Activated naive CD8-positive, alpha-beta T cell treated with anti-CD3 and anti-CD28 coated beads for 36 hours (primary cell): ENCODE measurements around the gene RYR2. TPM values are rescaled to one million over a fixed set of nuclear protein-coding genes. Genes with fewer than 3 reads are reported as not detected.

Experiments
- DNase-seq: peaks from one replicate; pipeline ENCODE4 v3.0.0; 2021
- H3K27ac Mint-ChIP-seq: one replicate; pipeline ENCODE4 v1.8.0; 2022; ENCODE audit warnings: mild to moderate bottlenecking, moderate library complexity, mixed read lengths
- H3K27me3 Mint-ChIP-seq: one replicate; pipeline ENCODE4 v1.8.0; 2022; ENCODE audit warnings: mild to moderate bottlenecking, mixed read lengths
- H3K36me3 Mint-ChIP-seq: one replicate; pipeline ENCODE4 v1.8.0; 2021; ENCODE audit warnings: mild to moderate bottlenecking, mixed read lengths
- H3K4me1 Mint-ChIP-seq: one replicate; pipeline ENCODE4 v1.8.0; 2021; ENCODE audit warnings: mixed read lengths
- H3K4me3 Mint-ChIP-seq: one replicate; pipeline ENCODE4 v1.8.0; 2022; ENCODE audit warnings: mild to moderate bottlenecking, moderate library complexity, mixed read lengths
- H3K9me3 Mint-ChIP-seq: one replicate; pipeline ENCODE4 v1.8.0; 2022; ENCODE audit warnings: mixed read lengths
- total RNA-seq, 2 experiments: library from RNA; stranded (reverse); gene quantifications; one replicate each; pipeline ENCODE4 v1.2.3, GENCODE V29; 2021

RYR2 gene
- total RNA-seq, 2 experiments from 2014 or later = not detected

GRCh38 chr1:237509748-237510147 lies 467.8 kb downstream of the RYR2 start:
- H3K27ac Mint-ChIP-seq = no peak overlapping the region

GRCh38 chr1:237525102-237525501 lies 483.1 kb downstream of the RYR2 start:
- Mint-ChIP-seq H3K4me1 (no peaks in the 10 kb centered on the region), H3K9me3 (no peaks in the 10 kb centered on the region), H3K27ac (no peak overlapping the region), H3K27me3 (peaks cover 4% of the 10 kb centered on the region), H3K36me3 (no peaks in the 10 kb centered on the region), H3K4me3 (no peak overlapping the region)
- no peak for DNase-seq

More at GRCh38 chr1:237509748-237510147, 467.8 kb downstream of the RYR2 start:
- H3K4me3 Mint-ChIP-seq = no peak overlapping the region
- H3K36me3 Mint-ChIP-seq = no peaks in the 10 kb centered on the region
- peaks cover 19% of the 10 kb centered on the region for H3K27me3 Mint-ChIP-seq
- peaks cover 2% of the 10 kb centered on the region for H3K4me1 Mint-ChIP-seq
- peaks cover 5% of the 10 kb centered on the region for H3K9me3 Mint-ChIP-seq
- no peak for DNase-seq

- Mint-ChIP-seq H3K27ac (no peak overlapping the region), H3K4me3 (no peak overlapping the region), H3K36me3 (no peaks in the 10 kb centered on the region), H3K9me3 (no peaks in the 10 kb centered on the region), H3K27me3 (no peaks in the 10 kb centered on the region), H3K4me1 (no peaks in the 10 kb centered on the region)
- DNase-seq = no peak
These were observed 485.8 kb downstream of the RYR2 start for GRCh38 chr1:237527761-237528160.

- no peaks in the 10 kb centered on the region for H3K9me3 Mint-ChIP-seq
These were observed 486.6 kb downstream of the RYR2 start for GRCh38 chr1:237528545-237528944.

GRCh38 chr1:237539055-237539454 lies 497.1 kb downstream of the RYR2 start:
- peaks cover 2% of the 10 kb centered on the region for H3K9me3 Mint-ChIP-seq
- peaks cover 5% of the 10 kb centered on the region for H3K27me3 Mint-ChIP-seq
- H3K4me3 Mint-ChIP-seq = no peak overlapping the region
- H3K36me3 Mint-ChIP-seq = no peaks in the 10 kb centered on the region
- H3K27ac Mint-ChIP-seq = no peak overlapping the region
- no peaks in the 10 kb centered on the region for H3K4me1 Mint-ChIP-seq
- no peak for DNase-seq

More at GRCh38 chr1:237528545-237528944, 486.6 kb downstream of the RYR2 start:
- no peaks in the 10 kb centered on the region for H3K36me3 Mint-ChIP-seq
- H3K27me3 Mint-ChIP-seq = no peaks in the 10 kb centered on the region
- H3K4me1 Mint-ChIP-seq = no peaks in the 10 kb centered on the region
- no peak for DNase-seq
- no peak overlapping the region for H3K27ac Mint-ChIP-seq
- no peak overlapping the region for H3K4me3 Mint-ChIP-seq

- Mint-ChIP-seq H3K27ac (no peak overlapping the region), H3K27me3 (peaks cover 5% of the 10 kb centered on the region), H3K36me3 (no peaks in the 10 kb centered on the region), H3K9me3 (no peaks in the 10 kb centered on the region), H3K4me3 (no peak overlapping the region), H3K4me1 (no peaks in the 10 kb centered on the region)
- no peak for DNase-seq
These were observed 500.8 kb downstream of the RYR2 start for GRCh38 chr1:237542525-237543418.

GRCh38 chr1:237553078-237553477 lies 511.1 kb downstream of the RYR2 start:
- Mint-ChIP-seq H3K36me3 (no peaks in the 10 kb centered on the region), H3K4me1 (no peaks in the 10 kb centered on the region), H3K27me3 (no peaks in the 10 kb centered on the region), H3K27ac (no peak overlapping the region), H3K4me3 (no peak overlapping the region), H3K9me3 (no peaks in the 10 kb centered on the region)
- DNase-seq = no peak

GRCh38 chr1:237556911-237557310 lies 514.9 kb downstream of the RYR2 start:
- H3K4me3 Mint-ChIP-seq = no peak overlapping the region
- no peaks in the 10 kb centered on the region for H3K36me3 Mint-ChIP-seq
- H3K4me1 Mint-ChIP-seq = no peaks in the 10 kb centered on the region
- H3K9me3 Mint-ChIP-seq = no peaks in the 10 kb centered on the region
- DNase-seq = no peak
- H3K27ac Mint-ChIP-seq = no peak overlapping the region
- peaks cover 11% of the 10 kb centered on the region for H3K27me3 Mint-ChIP-seq

- H3K36me3 Mint-ChIP-seq = no peaks in the 10 kb centered on the region
- H3K27me3 Mint-ChIP-seq = peaks cover 11% of the 10 kb centered on the region
- no peaks in the 10 kb centered on the region for H3K9me3 Mint-ChIP-seq
These were observed 520.3 kb downstream of the RYR2 start for GRCh38 chr1:237562242-237562823.

GRCh38 chr1:237565236-237565635 lies 523.3 kb downstream of the RYR2 start:
- H3K27ac Mint-ChIP-seq = no peak overlapping the region
- no peaks in the 10 kb centered on the region for H3K9me3 Mint-ChIP-seq
- no peak for DNase-seq
- no peaks in the 10 kb centered on the region for H3K36me3 Mint-ChIP-seq
- peaks cover 11% of the 10 kb centered on the region for H3K27me3 Mint-ChIP-seq
- no peaks in the 10 kb centered on the region for H3K4me1 Mint-ChIP-seq
- no peak overlapping the region for H3K4me3 Mint-ChIP-seq

More at GRCh38 chr1:237562242-237562823, 520.3 kb downstream of the RYR2 start:
- no peak overlapping the region for H3K27ac Mint-ChIP-seq
- H3K4me1 Mint-ChIP-seq = no peaks in the 10 kb centered on the region
- no peak for DNase-seq
- no peak overlapping the region for H3K4me3 Mint-ChIP-seq

- no peak overlapping the region for H3K4me3 Mint-ChIP-seq
- no peaks in the 10 kb centered on the region for H3K9me3 Mint-ChIP-seq
- H3K27me3 Mint-ChIP-seq = peaks cover 1% of the 10 kb centered on the region
These were observed 524.6 kb downstream of the RYR2 start for GRCh38 chr1:237566581-237566980.

GRCh38 chr1:237568955-237569354 lies 527.0 kb downstream of the RYR2 start:
- no peak overlapping the region for H3K27ac Mint-ChIP-seq

More at GRCh38 chr1:237566581-237566980, 524.6 kb downstream of the RYR2 start:
- Mint-ChIP-seq H3K36me3 (no peaks in the 10 kb centered on the region), H3K4me1 (no peaks in the 10 kb centered on the region), H3K27ac (no peak overlapping the region)
- DNase-seq = no peak

GRCh38 chr1:237570530-237570929 lies 528.5 kb downstream of the RYR2 start:
- H3K27me3 Mint-ChIP-seq = no peaks in the 10 kb centered on the region
- no peak for DNase-seq
- H3K4me3 Mint-ChIP-seq = no peak overlapping the region
- H3K4me1 Mint-ChIP-seq = no peaks in the 10 kb centered on the region
- H3K27ac Mint-ChIP-seq = no peak overlapping the region
- peaks cover 2% of the 10 kb centered on the region for H3K9me3 Mint-ChIP-seq
- H3K36me3 Mint-ChIP-seq = no peaks in the 10 kb centered on the region

More at GRCh38 chr1:237568955-237569354, 527.0 kb downstream of the RYR2 start:
- no peak for DNase-seq
- Mint-ChIP-seq H3K36me3 (no peaks in the 10 kb centered on the region), H3K4me3 (no peak overlapping the region), H3K27me3 (no peaks in the 10 kb centered on the region), H3K4me1 (no peaks in the 10 kb centered on the region), H3K9me3 (no peaks in the 10 kb centered on the region)

GRCh38 chr1:237574536-237574935 lies 532.6 kb downstream of the RYR2 start:
- H3K27ac Mint-ChIP-seq = no peak overlapping the region
- H3K9me3 Mint-ChIP-seq = peaks cover 11% of the 10 kb centered on the region
- no peaks in the 10 kb centered on the region for H3K36me3 Mint-ChIP-seq
- no peaks in the 10 kb centered on the region for H3K4me1 Mint-ChIP-seq
- H3K27me3 Mint-ChIP-seq = no peaks in the 10 kb centered on the region
- DNase-seq = no peak
- H3K4me3 Mint-ChIP-seq = no peak overlapping the region

- no peaks in the 10 kb centered on the region for H3K4me1 Mint-ChIP-seq
- peaks cover 13% of the 10 kb centered on the region for H3K9me3 Mint-ChIP-seq
- DNase-seq = no peak
- no peaks in the 10 kb centered on the region for H3K27me3 Mint-ChIP-seq
- H3K4me3 Mint-ChIP-seq = no peak overlapping the region
- H3K36me3 Mint-ChIP-seq = no peaks in the 10 kb centered on the region
- no peak overlapping the region for H3K27ac Mint-ChIP-seq
These were observed 536.6 kb downstream of the RYR2 start for GRCh38 chr1:237578540-237578939.
